Caco-2 (cell line): ENCODE measurements around the gene TRAF2. TPM values are rescaled to one million over a fixed set of nuclear protein-coding genes. Genes with fewer than 3 reads are reported as not detected.

ENCODE experiments used
- BruUV-seq: library from RNA; stranded (reverse); fragments of 400-500 nt; replicated peaks from 2 replicates; lab custom pipeline; 2021; lab: Mats Ljungman, UMichigan
- CTCF ChIA-PET: fragments of 300-600 bp; sonication (Branson Sonifier 250); formaldehyde crosslinking; loops from one replicate; lab custom pipeline; 2022; ENCODE audit warnings: antibody characterized with exemption; lab: Charles Lee
- POLR2A ChIA-PET: fragments of 300-600 bp; sonication (Branson Sonifier 250); formaldehyde crosslinking; loops from one replicate; lab custom pipeline; 2022; ENCODE audit warnings: antibody characterized with exemption; lab: Charles Lee
- DNase-seq, 2 experiments: peaks; one replicate each; pipeline versions ENCODE4 v3.0.0 to v3.0.0-alpha.2; 2020 to 2022
- H3K27me3 ChIP-seq: replicated peaks from 2 replicates; pipeline ENCODE4 v1.6.0; 2011; ENCODE audit warnings: low read length; ENCODE audit not compliant: control insufficient read depth, insufficient read depth
- H3K36me3 ChIP-seq: 2 replicates; pipeline ENCODE4 v1.5.1; 2011; ENCODE audit warnings: low read length; ENCODE audit not compliant: control insufficient read depth, insufficient read depth
- H3K4me1 ChIP-seq: fragments of 250-450 bp; sonication (Bioruptor Pico); 2 replicates; pipeline ENCODE4 v1.5.1; 2020; ENCODE audit warnings: mild to moderate bottlenecking
- H3K4me3 ChIP-seq: 2 replicates; pipeline ENCODE4 v1.5.1; 2011; ENCODE audit warnings: low read depth, mild to moderate bottlenecking, control low read depth, low read length
- H3K9me3 ChIP-seq: fragments of 250-450 bp; sonication (Bioruptor Pico); 2 replicates; pipeline ENCODE4 v1.5.1; 2020; ENCODE audit warnings: mild to moderate bottlenecking, moderate library complexity
- H3K27ac Mint-ChIP-seq: one replicate; pipeline ENCODE4 v1.8.0; 2022; ENCODE audit warnings: mixed read lengths; ENCODE audit not compliant: unreplicated experiment
- H3K27me3 Mint-ChIP-seq: one replicate; pipeline ENCODE4 v1.8.0; 2022; ENCODE audit warnings: mixed read lengths; ENCODE audit not compliant: insufficient read depth, unreplicated experiment
- H3K36me3 Mint-ChIP-seq: one replicate; pipeline ENCODE4 v1.8.0; 2022; ENCODE audit warnings: mild to moderate bottlenecking, mixed read lengths; ENCODE audit not compliant: insufficient read depth, unreplicated experiment
- H3K4me1 Mint-ChIP-seq: one replicate; pipeline ENCODE4 v1.8.0; 2022; ENCODE audit warnings: low read depth, mixed read lengths; ENCODE audit not compliant: unreplicated experiment
- H3K4me3 Mint-ChIP-seq: one replicate; pipeline ENCODE4 v1.8.0; 2022; ENCODE audit warnings: mild to moderate bottlenecking, moderate library complexity, mixed read lengths; ENCODE audit not compliant: unreplicated experiment
- H3K9me3 Mint-ChIP-seq: one replicate; pipeline ENCODE4 v1.8.0; 2022; ENCODE audit warnings: mixed read lengths; ENCODE audit not compliant: unreplicated experiment
- CTCF ChIP-seq, 2 experiments: fragments of 200-600 bp in 1 of 2; IDR thresholded peaks; 1 replicate in 1 of 2; 2 replicates in 1 of 2; pipeline versions ENCODE4 v1.5.1 to v1.8.0; 2011 to 2022; ENCODE audit warnings: antibody characterized with exemption in 1 of 2, control low read depth in 1 of 2, inconsistent platforms in 1 of 2, low read depth in 1 of 2, low read length in 1 of 2, mild to moderate bottlenecking in 1 of 2, moderate library complexity in 1 of 2; ENCODE audit not compliant: insufficient read depth in 1 of 2, severe bottlenecking in 1 of 2, unreplicated experiment in 1 of 2
- intact Hi-C: fragments of 100-400 bp; cut with micrococcal nuclease; formaldehyde crosslinking; loops from one replicate; pipeline ENCODE4 v1.10.0; 2022; ENCODE audit not compliant: unreplicated experiment
- total RNA-seq: library from RNA; stranded (reverse); gene quantifications from 2 replicates; pipeline ENCODE4 v1.2.3, GENCODE V29; 2022

The TRAF2 gene
- total RNA-seq, 1 experiment from 2014 or later, result 41.7 TPM

GRCh38 chr9:136860529-136860928 is 25.8 kb upstream of the TRAF2 start:
- CTCF ChIA-PET, result no interaction called here
- Mint-ChIP-seq H3K4me1 (no peaks in the 10 kb centered on the region), H3K9me3 (no peaks in the 10 kb centered on the region), H3K27me3 (no peaks in the 10 kb centered on the region), H3K4me3 (no peak overlapping the region), H3K27ac (no peak overlapping the region), H3K36me3 (peaks cover 98% of the 10 kb centered on the region)
- Histone ChIP-seq H3K4me3 (no peak overlapping the region), H3K4me1 (peaks cover 13% of the 10 kb centered on the region), H3K27me3 (no peaks in the 10 kb centered on the region), H3K36me3 (peaks cover 1% of the 10 kb centered on the region; the same call in 1 of the 2 replicates), H3K9me3 (no peaks in the 10 kb centered on the region)
- TF ChIP-seq CTCF (IDR thresholded peaks at IDR 0.05; ENCODE audit: insufficient read depth in 1 of 2, low read depth in 1 of 2, low read length in 1 of 2, severe bottlenecking in 1 of 2, unreplicated experiment in 1 of 2), result no peak
- DNase-seq, result no peak
- intact Hi-C loops, result no loop called here
- BruUV-seq, result no TSS peak
- POLR2A ChIA-PET, result no interaction called here

- no peaks in the 10 kb centered on the region for H3K9me3 Mint-ChIP-seq
- H3K4me3 Mint-ChIP-seq, result no peak overlapping the region
- H3K4me3 ChIP-seq, result no peak overlapping the region
- H3K9me3 ChIP-seq, result no peaks in the 10 kb centered on the region
- H3K27me3 ChIP-seq, result no peaks in the 10 kb centered on the region
- H3K36me3 ChIP-seq, result peaks cover 1% of the 10 kb centered on the region; the same call in 1 of the 2 replicates
- ChIA-PET POLR2A (no interaction called here), CTCF (no interaction called here)
- peaks cover 13% of the 10 kb centered on the region for H3K4me1 ChIP-seq
- BruUV-seq, result no TSS peak
- H3K27me3 Mint-ChIP-seq, result no peaks in the 10 kb centered on the region
- no peaks in the 10 kb centered on the region for H3K4me1 Mint-ChIP-seq
- TF ChIP-seq CTCF (IDR thresholded peaks at IDR 0.05; ENCODE audit: insufficient read depth in 1 of 2, low read depth in 1 of 2, low read length in 1 of 2, severe bottlenecking in 1 of 2, unreplicated experiment in 1 of 2), result no peak
- no peak overlapping the region for H3K27ac Mint-ChIP-seq
- no peak for DNase-seq
- intact Hi-C loops, result no loop called here
- peaks cover 95% of the 10 kb centered on the region for H3K36me3 Mint-ChIP-seq
Measured at GRCh38 chr9:136860933-136861873, 25.1 kb upstream of the TRAF2 start.

DNA sequence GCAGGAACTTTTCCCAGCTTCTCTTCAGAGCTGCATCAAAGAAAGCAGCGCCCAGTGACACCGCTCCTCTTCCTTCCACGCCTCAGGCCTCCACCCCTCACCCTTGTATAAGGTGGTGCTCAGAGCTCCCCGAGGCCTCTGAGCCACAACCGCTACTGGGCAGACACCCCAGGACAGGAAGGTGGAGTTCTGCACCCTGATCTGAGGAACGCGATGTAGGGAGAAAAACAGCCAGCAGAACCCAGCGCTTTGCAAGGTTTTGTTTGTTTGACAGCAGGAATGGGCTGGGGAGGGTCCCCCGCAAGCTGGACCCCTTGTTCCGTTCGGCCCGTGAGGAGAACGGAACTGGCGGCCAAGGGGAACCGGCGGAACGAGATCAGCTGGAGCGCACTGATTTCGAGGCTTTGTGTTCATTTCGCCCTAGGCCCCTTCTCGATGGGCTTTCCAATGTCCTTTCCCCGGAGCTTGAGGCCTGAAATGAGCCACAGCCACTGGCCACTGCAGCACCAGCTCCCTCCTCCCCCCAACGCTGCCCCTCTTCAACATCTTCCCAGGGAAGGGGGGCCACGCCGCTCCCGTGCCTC is 24.4 kb upstream of the TRAF2 start:
- no peaks in the 10 kb centered on the region for H3K27me3 ChIP-seq
- no peak for DNase-seq
- Mint-ChIP-seq H3K27ac (peak overlapping the region; percentile 73), H3K9me3 (no peaks in the 10 kb centered on the region), H3K27me3 (no peaks in the 10 kb centered on the region), H3K36me3 (peaks cover 90% of the 10 kb centered on the region), H3K4me1 (no peaks in the 10 kb centered on the region), H3K4me3 (no peak overlapping the region)
- no peak overlapping the region for H3K4me3 ChIP-seq
- intact Hi-C loops, result no loop called here
- no TSS peak for BruUV-seq
- ChIA-PET POLR2A (no interaction called here), CTCF (no interaction called here)
- no peaks in the 10 kb centered on the region for H3K9me3 ChIP-seq
- TF ChIP-seq CTCF (IDR thresholded peaks at IDR 0.05; ENCODE audit: insufficient read depth in 1 of 2, low read depth in 1 of 2, low read length in 1 of 2, severe bottlenecking in 1 of 2, unreplicated experiment in 1 of 2), result no peak
- peaks cover 13% of the 10 kb centered on the region for H3K4me1 ChIP-seq
- H3K36me3 ChIP-seq, result peaks cover 1% of the 10 kb centered on the region; the same call in 1 of the 2 replicates
